DOHH2 (cell line): ENCODE results near the gene B4GALNT1.

Experiments
- H3F3A ChIP-seq: fragments of 200-600 bp; sonication (generic), shearing (Covaris generic); 2 replicates; pipeline ENCODE4 v1.6.0; 2016; ENCODE audit warnings: antibody characterized with exemption, mild to moderate bottlenecking; ENCODE audit not compliant: control insufficient read depth, insufficient read depth
- H3K27ac ChIP-seq: fragments of 200-600 bp; sonication (generic); 2 replicates; pipeline ENCODE4 v1.5.1; 2014; ENCODE audit warnings: low read depth, mild to moderate bottlenecking, low read length, moderate library complexity
- H3K27me3 ChIP-seq: fragments of 200-600 bp; sonication (generic); 2 replicates; pipeline ENCODE4 v1.6.1; 2014; ENCODE audit warnings: mild to moderate bottlenecking, low read length, mixed read lengths; ENCODE audit not compliant: control insufficient read depth
- H3K36me3 ChIP-seq: fragments of 200-600 bp; sonication (generic); 2 replicates; pipeline ENCODE4 v1.6.1; 2014; ENCODE audit warnings: mild to moderate bottlenecking, low read length, moderate library complexity, mixed read lengths; ENCODE audit not compliant: control insufficient read depth
- H3K4me1 ChIP-seq: fragments of 200-600 bp; sonication (generic); 2 replicates; pipeline ENCODE4 v1.6.1; 2014; ENCODE audit warnings: mild to moderate bottlenecking, low read length, mixed read lengths; ENCODE audit not compliant: control insufficient read depth
- H3K4me2 ChIP-seq: fragments of 200-600 bp; sonication (generic); 2 replicates; pipeline ENCODE4 v1.6.0; 2014; ENCODE audit warnings: mild to moderate bottlenecking, low read length, moderate library complexity
- H3K4me3 ChIP-seq: fragments of 200-600 bp; sonication (generic); 2 replicates; pipeline ENCODE4 v1.5.1; 2014; ENCODE audit warnings: mild to moderate bottlenecking, low read length, mixed read lengths
- H3K79me2 ChIP-seq: fragments of 200-600 bp; sonication (generic); 2 replicates; pipeline ENCODE4 v1.6.1; 2014; ENCODE audit warnings: mild to moderate bottlenecking, low read length, mixed read lengths; ENCODE audit not compliant: control insufficient read depth
- H3K9me2 ChIP-seq: fragments of 200-600 bp; sonication (generic); replicated peaks from 2 replicates; pipeline ENCODE4 v1.6.1; 2014; ENCODE audit warnings: mild to moderate bottlenecking, low read length, mixed read lengths; ENCODE audit not compliant: control insufficient read depth
- H3K9me3 ChIP-seq: fragments of 200-600 bp; sonication (generic); 2 replicates; pipeline ENCODE4 v1.6.1; 2014; ENCODE audit warnings: antibody characterized with exemption, low read length, mixed read lengths; ENCODE audit not compliant: control insufficient read depth, insufficient read depth
- H4K20me1 ChIP-seq: fragments of 200-600 bp; sonication (generic); 2 replicates; pipeline ENCODE4 v1.6.0; 2014; ENCODE audit warnings: low read depth, mild to moderate bottlenecking, antibody characterized with exemption, low read length, moderate library complexity; ENCODE audit not compliant: control insufficient read depth, insufficient read depth
- CTCF ChIP-seq: fragments of 200-600 bp; sonication (generic); IDR thresholded peaks from one replicate; pipeline ENCODE4 v1.5.1; 2014; ENCODE audit warnings: antibody characterized with exemption, mild to moderate bottlenecking, low read depth, low read length; ENCODE audit not compliant: poor library complexity, severe bottlenecking
- EZH2phosphoT487 ChIP-seq: fragments of 200-600 bp; sonication (generic); IDR thresholded peaks from 2 replicates; pipeline ENCODE4 v1.6.1; 2017; ENCODE audit warnings: borderline replicate concordance, mild to moderate bottlenecking, antibody characterized with exemption, low read length, moderate library complexity, mixed read lengths

B4GALNT1 gene

GRCh38 chr12:57611108-57611826 lies 21.7 kb downstream of the B4GALNT1 start, which contains the start of gene ARHGEF25:
ARHGEF25 (plus strand) TSS chr12:57611435; CDS start chr12:57611895, 460 bp downstream.
- Histone ChIP-seq H3K9me3 (no peaks in the 10 kb centered on the region), H4K20me1 (no peaks in the 10 kb centered on the region), H3K4me2 (peak within 1 kb of the TSS; percentile 44; the same call in 1 of the 2 replicates), H3K27me3 (peaks cover 62% of the 10 kb centered on the region), H3F3A (peaks cover 3% of the 10 kb centered on the region; the same call in 1 of the 2 replicates), H3K9me2 (no peaks in the 10 kb centered on the region), H3K4me1 (peaks cover 31% of the 10 kb centered on the region), H3K27ac (no peak within 1 kb of the TSS), H3K79me2 (no peaks in the 10 kb centered on the region), H3K4me3 (peak within 1 kb of the TSS; percentile 50), H3K36me3 (no peaks in the 10 kb centered on the region)
- TF ChIP-seq CTCF (no peak), EZH2phosphoT487 (no peak)

- Histone ChIP-seq H3K27ac (no peak overlapping the region), H3K9me2 (no peaks in the 10 kb centered on the region), H3K4me1 (peaks cover 31% of the 10 kb centered on the region), H4K20me1 (no peaks in the 10 kb centered on the region), H3K4me3 (no peak overlapping the region), H3K36me3 (no peaks in the 10 kb centered on the region), H3K79me2 (no peaks in the 10 kb centered on the region), H3F3A (peaks cover 3% of the 10 kb centered on the region; the same call in 1 of the 2 replicates), H3K4me2 (no peak overlapping the region), H3K27me3 (peaks cover 62% of the 10 kb centered on the region), H3K9me3 (no peaks in the 10 kb centered on the region)
- TF ChIP-seq EZH2phosphoT487: no peak
- no peak for TF ChIP-seq CTCF
Measured at GRCh38 chr12:57610554-57611107, 22.4 kb downstream of the B4GALNT1 start.

GRCh38 chr12:57609781-57610553 lies 23.0 kb downstream of the B4GALNT1 start:
- Histone ChIP-seq H3K4me1 (peaks cover 27% of the 10 kb centered on the region), H3K9me2 (no peaks in the 10 kb centered on the region), H3K27ac (no peak overlapping the region), H3K4me2 (no peak overlapping the region), H4K20me1 (no peaks in the 10 kb centered on the region), H3K9me3 (no peaks in the 10 kb centered on the region), H3F3A (peaks cover 3% of the 10 kb centered on the region; the same call in 1 of the 2 replicates), H3K27me3 (peaks cover 64% of the 10 kb centered on the region), H3K79me2 (no peaks in the 10 kb centered on the region), H3K36me3 (no peaks in the 10 kb centered on the region), H3K4me3 (no peak overlapping the region)
- TF ChIP-seq CTCF (no peak), EZH2phosphoT487 (no peak)
